NCI-H2107 treated with DMSO at 0.1 percent for 48 hours (cell line): ENCODE measurements around the gene MTNR1B.

Source experiments
- DNase-seq: peaks from one replicate; lab custom pipeline; 2025; ENCODE audit not compliant: unreplicated experiment; lab: John Stamatoyannopoulos, UW

MTNR1B gene

DNA sequence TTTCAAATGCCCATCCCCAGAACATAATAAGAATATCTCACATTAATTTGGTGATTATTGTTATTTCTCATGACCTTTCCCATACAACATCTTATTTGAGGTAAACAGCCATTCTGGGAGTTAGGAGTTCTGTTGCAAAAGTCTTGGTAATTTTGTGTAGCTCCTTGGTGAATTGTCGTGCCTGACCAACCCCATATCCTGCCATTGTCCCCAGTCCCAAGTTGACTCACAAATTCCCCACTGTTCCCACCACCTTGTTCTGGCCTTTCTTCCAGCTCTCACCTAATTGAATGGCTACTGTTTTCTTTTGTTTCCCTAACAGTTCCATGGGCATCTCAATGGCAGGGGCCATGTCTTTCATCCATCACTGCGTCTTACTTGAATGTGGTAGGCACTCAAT is 8.0 kb downstream of the MTNR1B start:
- DNase-seq = no peak

DNA sequence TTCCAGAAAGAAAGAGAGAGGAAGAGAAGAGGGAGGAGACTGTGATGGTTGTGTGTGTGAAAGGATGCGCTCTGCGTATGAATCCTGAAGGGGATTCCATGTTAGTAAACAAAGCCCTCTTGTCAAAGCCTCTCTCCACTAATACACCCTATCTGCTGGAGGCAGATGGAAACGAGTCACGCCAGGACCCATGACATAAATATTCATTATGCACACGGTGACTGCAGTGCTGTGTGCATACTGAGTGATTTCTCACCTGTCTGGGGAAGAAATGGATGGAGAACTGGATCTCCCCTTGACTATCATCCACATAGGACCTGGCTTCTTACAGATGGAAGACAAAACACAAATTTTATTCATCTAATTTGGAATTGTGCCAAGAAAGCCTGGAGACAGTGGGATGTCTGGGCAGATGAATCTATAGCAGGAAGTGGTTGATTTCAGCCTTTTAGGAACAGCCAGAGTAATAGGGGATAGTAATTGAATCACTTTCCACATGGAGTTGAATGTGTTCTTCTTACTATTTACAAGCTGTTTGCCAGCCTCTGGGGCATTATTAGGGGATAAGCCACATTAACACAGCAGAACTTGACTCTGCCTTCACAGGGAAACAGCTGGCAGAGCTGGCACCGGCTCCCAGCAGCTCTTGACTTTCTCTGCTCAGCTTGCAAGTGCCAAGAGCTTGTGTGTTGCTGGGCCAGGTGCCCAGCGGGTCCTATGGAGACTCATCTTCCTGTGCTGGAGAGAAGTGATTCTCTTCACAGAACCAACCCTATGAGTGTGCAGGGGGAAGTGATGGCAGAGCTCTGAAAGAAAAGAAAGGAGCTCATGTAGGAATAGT is 9.0 kb downstream of the MTNR1B start:
- peak; percentile 94 for DNase-seq

DNA sequence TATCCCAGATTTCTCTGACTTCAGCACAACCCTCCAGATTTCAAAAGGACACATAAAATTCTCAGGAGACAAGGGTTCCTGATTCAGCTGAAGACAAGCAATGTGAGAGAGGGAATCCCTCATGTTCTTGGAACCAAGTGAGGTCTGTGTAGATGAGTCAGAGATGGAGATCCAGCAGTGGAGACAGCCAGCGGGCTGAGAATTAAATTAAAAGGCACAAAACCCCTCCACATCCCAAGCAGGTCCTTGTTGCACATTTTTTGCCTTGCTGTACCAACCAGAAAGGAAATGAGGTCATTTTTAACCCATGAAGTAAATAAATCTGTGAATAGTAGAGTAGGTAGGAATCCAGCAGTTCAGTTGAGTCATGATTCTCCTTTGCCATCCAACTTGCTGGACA is 9.7 kb downstream of the MTNR1B start:
- no peak for DNase-seq

DNA sequence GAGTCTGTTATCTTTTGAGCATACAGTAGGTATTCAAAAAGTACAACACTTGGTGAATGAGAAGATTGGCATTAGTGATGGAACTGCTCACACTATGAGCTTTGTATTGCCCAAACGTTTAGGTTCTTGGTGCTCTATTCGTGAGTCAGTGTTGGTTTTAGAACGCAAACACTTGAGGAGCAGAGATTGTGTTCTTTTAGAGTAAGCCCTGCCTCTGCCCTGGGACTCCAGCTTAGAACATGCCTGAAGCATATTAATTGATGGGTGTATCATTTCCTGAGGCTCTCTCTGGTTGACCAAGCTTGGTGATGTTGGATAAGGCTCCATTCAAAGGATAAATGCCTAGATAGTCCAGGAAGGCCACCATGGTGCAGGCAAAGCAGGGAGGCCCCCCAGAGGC is 10.9 kb downstream of the MTNR1B start:
- DNase-seq = no peak

DNA sequence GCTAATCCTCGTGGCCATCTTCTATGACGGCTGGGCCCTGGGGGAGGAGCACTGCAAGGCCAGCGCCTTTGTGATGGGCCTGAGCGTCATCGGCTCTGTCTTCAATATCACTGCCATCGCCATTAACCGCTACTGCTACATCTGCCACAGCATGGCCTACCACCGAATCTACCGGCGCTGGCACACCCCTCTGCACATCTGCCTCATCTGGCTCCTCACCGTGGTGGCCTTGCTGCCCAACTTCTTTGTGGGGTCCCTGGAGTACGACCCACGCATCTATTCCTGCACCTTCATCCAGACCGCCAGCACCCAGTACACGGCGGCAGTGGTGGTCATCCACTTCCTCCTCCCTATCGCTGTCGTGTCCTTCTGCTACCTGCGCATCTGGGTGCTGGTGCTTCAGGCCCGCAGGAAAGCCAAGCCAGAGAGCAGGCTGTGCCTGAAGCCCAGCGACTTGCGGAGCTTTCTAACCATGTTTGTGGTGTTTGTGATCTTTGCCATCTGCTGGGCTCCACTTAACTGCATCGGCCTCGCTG is 12.1 kb downstream of the MTNR1B start:
- DNase-seq = no peak

DNA sequence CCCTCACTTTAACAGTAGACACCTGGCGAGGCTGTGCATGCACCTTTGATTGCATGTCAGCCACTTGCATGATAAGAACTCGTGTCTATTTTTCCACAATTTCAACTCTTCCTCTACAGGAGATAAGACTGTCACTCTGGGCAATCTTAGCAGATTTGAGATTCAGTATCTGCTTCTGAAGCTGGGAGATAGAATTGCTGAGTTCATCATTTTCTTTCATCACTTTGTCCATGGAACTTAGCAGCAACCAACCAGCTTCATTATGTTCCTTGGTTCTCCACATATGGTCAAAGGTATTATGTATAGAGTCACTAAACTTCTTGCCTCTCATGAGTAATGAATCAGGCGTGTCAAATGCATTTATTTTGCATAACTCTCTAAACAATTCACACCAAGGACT is 17.1 kb downstream of the MTNR1B start:
- no peak for DNase-seq

DNA sequence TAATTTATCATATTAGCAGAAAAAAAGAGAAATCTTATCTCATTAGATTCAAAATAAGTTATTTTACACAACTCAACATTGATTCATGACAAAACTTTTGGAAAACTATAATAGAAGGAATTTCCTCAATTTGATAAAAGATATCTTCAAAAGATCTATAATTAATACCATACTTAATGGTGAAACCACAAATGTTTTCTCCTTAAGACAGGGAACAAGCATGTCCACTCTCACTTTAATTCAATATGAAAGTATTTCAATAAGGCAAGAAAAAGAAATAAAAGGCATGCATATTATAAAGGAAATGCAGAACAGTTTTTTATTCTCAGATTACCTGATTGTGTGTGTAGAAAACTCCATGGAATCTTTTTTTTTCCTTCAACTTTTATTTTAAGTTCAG is 23.6 kb downstream of the MTNR1B start:
- no peak for DNase-seq

DNA sequence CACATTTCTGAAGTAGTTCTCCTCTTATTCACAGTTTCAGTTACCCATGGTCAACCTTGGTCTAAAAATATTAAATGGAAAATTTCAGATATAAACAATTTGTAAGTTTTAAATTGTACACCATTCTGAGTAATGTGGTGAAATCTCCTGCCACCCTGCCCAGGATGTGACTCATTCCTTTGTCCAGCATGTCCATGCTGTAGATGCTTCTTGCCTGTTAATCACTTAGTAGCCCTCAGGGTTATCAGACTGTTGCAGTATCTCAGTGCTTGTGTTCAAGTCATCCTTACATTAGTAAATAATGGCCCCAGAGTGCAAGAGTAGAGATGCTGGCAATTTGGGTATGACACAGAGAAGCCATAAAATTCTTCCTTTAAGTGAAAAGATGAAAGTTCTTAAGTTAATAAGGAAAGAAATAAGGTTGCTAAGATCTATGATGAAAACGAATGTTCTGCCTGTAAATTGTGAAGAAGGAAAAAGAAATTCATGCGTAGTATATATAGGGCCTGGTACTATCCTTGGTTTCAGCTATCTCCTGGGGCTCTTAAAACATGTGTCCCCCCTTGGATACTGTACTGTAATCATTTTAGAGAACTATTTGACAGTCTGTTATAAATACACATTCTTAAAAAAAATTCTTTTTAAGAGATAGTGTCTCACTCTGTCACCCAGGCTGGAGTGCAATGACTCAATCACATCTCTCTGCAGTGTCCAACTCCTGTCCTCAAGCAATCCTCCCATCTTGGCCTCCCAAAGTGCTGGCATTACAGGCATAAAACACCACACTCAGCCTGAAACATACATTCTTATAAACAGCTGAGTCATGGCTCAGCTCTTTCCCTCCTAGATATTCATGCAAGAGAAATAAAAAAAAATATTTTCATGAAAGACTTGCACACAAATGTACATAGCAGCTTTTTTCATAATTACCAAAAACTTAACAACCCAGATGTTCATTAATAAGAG is 31.3 kb downstream of the MTNR1B start:
- no peak for DNase-seq

DNA sequence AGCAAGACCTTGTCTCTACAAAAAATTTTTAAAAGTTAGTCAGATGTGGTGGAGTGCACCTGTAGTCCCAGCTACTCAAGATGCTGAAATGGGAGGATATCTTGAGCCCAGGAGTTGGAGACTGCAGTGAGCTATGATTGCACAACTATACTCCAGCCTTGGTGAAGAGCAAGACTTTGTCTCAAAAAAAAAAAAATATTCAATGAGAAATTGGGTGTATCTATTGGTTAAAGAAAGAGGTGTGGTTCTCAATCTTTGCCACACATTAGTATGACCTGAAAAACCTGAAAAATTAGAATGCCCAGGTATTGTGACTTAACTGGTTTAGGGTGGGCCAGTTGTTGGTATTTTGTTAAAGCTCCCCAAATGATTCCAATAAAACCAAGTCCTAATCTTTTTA is 32.4 kb downstream of the MTNR1B start:
- no peak for DNase-seq

DNA sequence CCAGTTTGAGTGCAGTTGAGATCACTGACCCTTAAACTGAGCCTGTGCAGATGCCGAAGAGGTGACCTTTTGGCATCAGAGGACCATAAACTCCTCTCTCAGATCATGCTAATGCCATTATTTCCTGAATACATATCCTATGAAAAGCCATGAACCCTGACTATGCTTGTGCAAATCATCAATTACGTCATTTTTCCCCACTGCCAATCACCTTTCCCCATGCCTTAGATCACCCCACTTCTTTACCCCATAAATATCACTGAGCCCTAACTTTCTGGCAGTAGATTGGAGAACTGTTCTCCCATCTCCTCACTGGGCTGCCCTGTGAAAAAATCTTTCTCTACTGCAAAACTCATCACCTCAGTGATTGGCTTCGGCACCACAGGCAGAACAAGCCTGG is 32.9 kb downstream of the MTNR1B start:
- no peak for DNase-seq

DNA sequence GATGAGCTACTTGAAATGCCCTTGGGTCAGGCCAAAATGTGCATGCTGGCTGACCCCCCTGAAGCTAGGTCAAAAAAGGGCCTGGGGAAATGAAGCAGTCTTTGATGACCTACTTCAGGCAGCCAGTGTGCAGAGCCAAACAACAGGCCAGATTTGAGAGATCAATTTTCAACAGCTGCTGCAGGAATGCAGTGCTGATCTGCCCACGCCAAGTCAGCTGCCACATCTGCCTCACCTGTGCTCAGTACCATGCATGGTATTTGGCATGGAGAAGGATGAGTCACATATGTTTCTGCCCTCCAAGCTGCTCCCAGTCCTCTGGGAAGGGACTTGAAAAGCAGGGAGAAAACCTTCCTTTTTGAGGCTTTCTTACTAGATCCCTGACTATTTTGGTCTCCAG is 35.8 kb downstream of the MTNR1B start:
- no peak for DNase-seq

DNA sequence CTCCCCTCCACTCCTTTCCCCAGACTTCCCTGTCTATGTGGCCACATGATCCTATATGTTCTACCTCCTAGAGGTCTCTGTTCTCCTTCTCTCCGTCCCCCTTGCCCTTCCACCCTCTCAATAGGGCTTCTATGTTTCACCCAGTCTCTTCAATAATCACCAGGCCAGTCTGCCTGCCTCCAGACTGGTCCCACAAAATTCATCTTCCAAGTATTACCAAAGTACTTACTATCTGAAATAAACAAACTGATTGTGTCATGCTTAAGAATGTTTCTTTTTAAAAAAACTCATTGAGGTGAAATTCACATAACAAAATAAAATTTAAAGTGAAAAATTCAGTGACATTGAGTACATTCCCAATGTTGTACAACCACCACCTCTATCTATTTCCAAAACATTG is 44.2 kb downstream of the MTNR1B start:
- DNase-seq = no peak

DNA sequence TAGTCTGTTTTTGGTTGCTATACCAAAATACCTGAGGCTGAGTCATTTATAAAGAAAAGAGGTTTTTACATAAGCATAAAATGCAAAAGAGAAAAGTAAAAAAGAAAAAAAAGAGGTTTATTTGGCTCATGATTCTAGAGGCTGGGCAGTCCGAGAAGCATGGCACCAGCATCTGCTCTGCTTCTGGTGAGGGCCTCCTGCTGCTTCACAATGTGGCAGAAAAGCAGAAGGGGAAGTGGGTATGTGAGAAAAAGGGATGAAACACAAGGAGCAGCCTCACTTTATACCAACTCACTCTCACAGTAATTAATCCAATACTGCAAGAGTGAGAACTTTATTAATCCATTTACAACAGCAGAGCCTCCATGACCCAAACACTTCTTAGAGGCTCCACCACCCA is 47.1 kb downstream of the MTNR1B start:
- no peak for DNase-seq

DNA sequence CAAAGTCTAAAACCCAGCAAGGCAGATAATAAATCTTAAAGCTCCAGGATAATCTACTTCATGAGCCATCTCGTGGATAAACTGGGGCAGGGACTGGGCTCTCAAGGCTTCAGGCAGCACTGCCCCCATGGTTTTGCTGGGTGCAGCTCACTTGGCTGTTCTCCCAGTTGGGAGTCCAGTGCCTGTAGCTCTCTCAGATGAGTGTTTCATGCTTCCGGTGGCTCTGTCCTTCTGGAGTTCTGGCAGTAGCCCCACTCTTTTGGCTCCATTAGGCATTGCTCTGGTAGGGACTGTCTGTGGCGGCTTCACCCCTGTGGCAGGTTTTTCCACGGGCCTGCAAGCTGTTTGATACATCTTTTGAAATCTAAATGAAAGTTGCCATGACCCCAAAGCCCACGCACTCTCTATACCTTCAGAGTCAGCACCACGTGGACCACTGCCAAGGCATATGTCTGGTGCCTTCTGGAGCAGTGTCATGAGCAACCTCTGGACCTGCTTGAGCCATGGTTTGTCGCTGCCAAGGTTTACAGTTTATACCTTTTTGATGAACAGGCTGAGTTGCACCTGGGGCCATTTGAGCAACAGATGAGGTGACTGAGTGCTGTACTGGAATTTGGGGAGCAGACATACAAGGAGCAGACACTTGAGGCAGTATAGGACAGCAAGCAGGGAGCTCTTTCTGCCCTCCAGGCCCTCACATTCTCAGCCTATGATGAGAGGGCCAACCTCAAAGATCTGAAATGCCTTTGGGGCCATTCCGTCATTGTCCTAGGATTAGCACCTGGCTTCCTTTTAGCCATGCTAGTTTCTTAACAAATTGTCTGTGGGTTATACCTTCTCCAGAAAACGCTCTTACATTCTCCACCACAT is 48.6 kb downstream of the MTNR1B start:
- DNase-seq = no peak

DNA sequence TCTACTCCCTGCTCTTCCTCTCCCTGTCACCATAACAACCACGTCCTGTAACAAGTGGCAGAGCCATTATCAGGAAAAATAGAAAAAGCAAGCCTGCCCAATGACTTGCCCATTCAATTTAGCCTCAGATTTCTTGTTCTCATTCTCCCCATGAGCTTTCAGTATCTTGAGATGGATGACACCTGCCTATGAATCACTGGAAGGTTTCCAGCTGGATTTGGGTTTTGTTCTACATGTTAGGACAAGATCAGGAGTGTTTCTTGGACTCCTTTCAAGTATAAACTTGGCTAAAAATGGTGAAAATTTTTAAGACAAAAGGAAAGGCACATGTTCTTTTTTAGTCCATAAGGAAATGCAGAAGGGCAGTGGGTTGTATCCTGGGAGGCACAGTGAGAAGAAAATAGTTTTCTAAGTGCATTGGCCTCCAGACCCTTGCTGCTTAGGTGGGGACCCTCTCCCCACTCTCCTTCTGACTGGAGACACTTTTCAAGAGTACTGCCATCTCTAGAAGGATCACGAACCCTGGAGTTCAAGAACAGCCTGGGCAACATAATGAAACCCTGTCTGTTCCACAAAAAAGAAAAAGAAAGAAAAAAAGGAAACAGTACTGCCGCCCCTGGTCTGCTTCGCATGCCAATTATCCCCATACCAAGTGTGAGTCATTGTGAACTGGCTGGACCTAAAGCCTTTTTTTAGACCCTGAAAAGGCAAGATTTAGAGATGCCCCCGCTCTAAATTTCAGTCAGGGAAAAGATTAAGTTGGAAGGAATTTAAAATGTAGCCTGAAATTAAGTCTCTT is 51.0 kb downstream of the MTNR1B start:
- no peak for DNase-seq

DNA sequence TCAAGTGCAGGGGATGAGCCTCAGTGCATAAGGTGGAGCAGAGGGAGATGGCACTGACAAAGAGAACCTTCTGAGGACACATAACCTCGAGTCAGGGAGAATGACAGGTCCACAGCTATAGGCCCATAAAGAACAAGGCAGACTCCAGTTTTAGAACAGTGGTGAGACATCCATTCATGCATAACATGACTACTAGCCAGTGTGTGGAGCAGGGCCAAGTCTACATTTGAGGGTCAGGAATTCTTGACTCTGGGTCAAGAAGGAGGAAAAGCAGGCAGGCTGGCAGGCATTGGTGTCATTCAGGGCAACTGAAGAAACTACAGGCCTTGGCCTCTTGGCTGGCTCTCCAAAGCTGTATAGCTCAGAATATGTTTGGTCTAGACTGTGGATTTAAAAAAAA is 54.9 kb downstream of the MTNR1B start:
- DNase-seq = no peak

DNA sequence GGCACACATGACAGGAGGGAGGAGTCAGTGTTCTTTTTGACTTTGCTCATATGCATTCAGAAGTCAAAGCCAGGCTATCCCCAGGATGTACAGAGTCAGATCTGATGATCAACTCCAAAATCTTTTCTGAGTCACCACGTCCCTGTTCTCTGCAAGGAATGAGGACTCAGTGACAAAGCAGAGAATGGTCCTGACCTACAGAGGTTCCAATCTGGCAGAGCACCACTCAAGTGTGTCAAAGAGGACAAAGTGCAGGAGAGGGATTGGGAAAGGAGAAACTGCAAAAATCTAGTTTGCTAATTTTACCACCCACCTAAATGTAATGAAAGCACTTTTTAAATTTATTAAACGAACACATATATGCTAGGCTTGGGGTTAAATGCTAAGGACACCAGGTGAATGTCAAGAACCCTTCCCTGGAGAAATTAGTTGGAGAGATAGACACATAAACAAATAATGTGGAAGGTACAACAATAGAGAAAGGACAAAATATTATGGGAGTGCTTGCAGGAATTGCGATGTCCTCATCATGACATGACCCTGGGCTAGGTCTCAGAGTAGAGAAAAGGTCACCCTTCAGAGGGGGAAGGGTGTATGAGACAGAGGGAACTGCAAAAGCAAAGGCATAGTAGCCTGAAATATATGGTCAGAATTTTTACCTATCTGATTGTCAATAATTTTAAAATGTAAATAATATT is 56.3 kb downstream of the MTNR1B start:
- DNase-seq = no peak

DNA sequence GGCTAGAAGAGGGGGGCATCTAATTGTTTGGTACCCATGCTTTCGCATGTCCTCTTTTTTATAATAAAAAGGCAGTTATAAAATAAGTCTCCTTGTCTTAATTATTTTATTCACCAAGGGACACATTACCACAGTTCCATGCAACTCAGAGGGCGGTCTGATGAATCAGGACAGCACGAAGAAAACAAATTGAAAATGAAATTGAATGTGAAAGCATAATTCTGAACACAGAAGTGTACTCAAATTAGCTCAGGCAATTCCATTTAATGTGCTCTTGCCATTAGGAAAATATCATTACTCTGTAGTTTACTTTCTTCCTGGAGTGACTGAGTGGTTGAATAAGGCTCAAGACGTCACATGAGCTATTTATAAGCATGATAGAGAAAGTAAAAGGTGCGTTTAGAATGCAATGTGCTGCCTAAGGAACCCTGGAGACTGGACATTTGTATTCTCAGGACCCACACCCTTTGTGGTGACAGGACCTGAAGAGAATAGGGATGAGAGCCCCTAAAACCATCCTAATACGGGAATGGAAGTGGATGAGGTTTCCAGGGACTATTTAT is 59.6 kb downstream of the MTNR1B start:
- DNase-seq = no peak

DNA sequence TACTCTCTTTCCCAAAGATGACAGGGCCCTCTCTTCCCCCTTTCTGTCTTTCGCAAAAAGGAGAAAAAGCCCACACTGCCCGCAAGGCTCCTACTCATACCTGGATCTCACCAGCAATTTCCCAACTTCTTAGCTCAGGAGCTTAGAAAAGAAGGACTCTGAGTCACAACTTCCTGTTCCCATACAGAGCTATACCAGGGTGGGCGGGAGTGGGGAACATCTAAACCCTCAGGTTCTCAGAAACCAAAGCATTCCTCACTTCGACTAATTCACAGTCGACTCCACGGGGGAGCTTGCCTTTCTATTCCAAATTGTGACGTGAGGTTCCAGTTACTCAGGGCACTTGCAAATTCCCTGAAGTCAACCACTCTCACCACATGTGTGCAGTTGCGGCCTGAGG is 61.9 kb downstream of the MTNR1B start:
- DNase-seq = no peak
